ENCODE measurements around the gene GPR161. TPM values are rescaled to one million over a fixed set of nuclear protein-coding genes. Genes with fewer than 3 reads are reported as not detected.
"Not testable (repeated sequence)": the region's sequence is repeated elsewhere in the genome, so short reads cannot be mapped to it uniquely, and the experiment has no call there.

GPR161 gene
- total RNA-seq, 3 donors from 2014 or later (not counting 1 experiment from before 2014, with no cell fraction given): not detected

DNA sequence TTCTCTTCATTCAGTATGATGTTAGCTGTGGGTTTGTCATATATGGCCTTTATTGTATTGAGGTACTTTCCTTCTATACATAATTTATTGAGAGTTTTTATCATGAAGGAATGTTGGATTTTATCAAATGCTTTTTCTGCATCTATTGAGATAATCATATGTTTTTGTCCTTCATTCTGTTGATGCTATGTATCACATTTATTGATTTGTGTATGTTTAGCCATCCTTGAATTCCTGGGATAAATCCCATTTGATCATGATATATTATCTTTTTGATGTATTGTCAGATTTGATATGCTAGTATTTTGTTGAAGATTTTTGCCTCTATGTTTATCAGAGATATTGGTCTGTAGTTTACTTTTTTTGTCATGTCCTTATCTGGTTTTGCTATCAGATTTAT is 20.9 kb upstream of the GPR161 start:
- Mint-ChIP-seq H3K9me3 (peaks cover 5 to 19% of the 10 kb centered on the region in 2 donors), H3K27ac (no peak overlapping the region), H3K4me1 (no peaks in the 10 kb centered on the region), H3K4me3 (no peak overlapping the region), H3K27me3 (ENCODE audit: low read depth in 2 of 2) (peaks cover 45 to 64% of the 10 kb centered on the region in 2 donors), H3K36me3 (peaks cover 31% of the 10 kb centered on the region)
- Histone ChIP-seq H3K27me3 (ENCODE audit: control insufficient read depth, insufficient read depth, low read length) (peaks cover 2% of the 10 kb centered on the region), H3K36me3 (ENCODE audit: control insufficient read depth, insufficient read depth, low read length) (no peaks in the 10 kb centered on the region), H3K27ac (ENCODE audit: low read length) (no peak overlapping the region), H3K9me3 (ENCODE audit: control insufficient read depth, insufficient read depth, low read length) (peaks cover 8% of the 10 kb centered on the region), H3K4me3 (ENCODE audit: low read length) (no peak overlapping the region), H3K4me1 (ENCODE audit: control insufficient read depth, insufficient read depth, low read length) (no peaks in the 10 kb centered on the region)
- intact Hi-C loops (cut with micrococcal nuclease): no loop called here
- ATAC-seq (no peak), DNase-seq (no peak)
- no peak for TF ChIP-seq CTCF (IDR thresholded peaks at IDR 0.05)

GRCh38 chr1:168155910-168156309 is 19.2 kb upstream of the GPR161 start:
- DNase-seq (no peak), ATAC-seq (no peak)
- Histone ChIP-seq H3K36me3 (ENCODE audit: control insufficient read depth, insufficient read depth, low read length) (no peaks in the 10 kb centered on the region), H3K27ac (ENCODE audit: low read length) (no peak overlapping the region), H3K27me3 (ENCODE audit: control insufficient read depth, insufficient read depth, low read length) (peaks cover 2% of the 10 kb centered on the region), H3K9me3 (ENCODE audit: control insufficient read depth, insufficient read depth, low read length) (peaks cover 4% of the 10 kb centered on the region), H3K4me3 (ENCODE audit: low read length) (no peak overlapping the region), H3K4me1 (ENCODE audit: control insufficient read depth, insufficient read depth, low read length) (no peaks in the 10 kb centered on the region)
- peaks cover 36 to 60% of the 10 kb centered on the region in 2 donors for H3K27me3 Mint-ChIP-seq (ENCODE audit: low read depth in 2 of 2)
- peaks cover 5 to 19% of the 10 kb centered on the region in 2 donors for H3K9me3 Mint-ChIP-seq
- WGBS (ENCODE audit: insufficient coverage): no CpG with 5 or more reads among the region's 4 CpGs
- H3K27ac Mint-ChIP-seq: no peak overlapping the region
- intact Hi-C loops (cut with micrococcal nuclease): no loop called here
- no peak for TF ChIP-seq CTCF (IDR thresholded peaks at IDR 0.05)
- H3K4me1 Mint-ChIP-seq: no peaks in the 10 kb centered on the region
- no peak overlapping the region for H3K4me3 Mint-ChIP-seq
- H3K36me3 Mint-ChIP-seq: peaks cover 31% of the 10 kb centered on the region

- H3K27ac ChIP-seq (ENCODE audit: low read length); H3K36me3 ChIP-seq (ENCODE audit: control insufficient read depth, insufficient read depth, low read length); H3K4me1 Mint-ChIP-seq; intact Hi-C loops (cut with micrococcal nuclease); H3K4me3 Mint-ChIP-seq; H3K4me3 ChIP-seq (ENCODE audit: low read length); H3K27ac Mint-ChIP-seq; H3K9me3 ChIP-seq (ENCODE audit: control insufficient read depth, insufficient read depth, low read length); ATAC-seq; H3K4me1 ChIP-seq (ENCODE audit: control insufficient read depth, insufficient read depth, low read length); H3K27me3 ChIP-seq (ENCODE audit: control insufficient read depth, insufficient read depth, low read length); DNase-seq: not testable (repeated sequence)
- H3K27me3 Mint-ChIP-seq (ENCODE audit: low read depth in 2 of 2): peaks cover 28 to 48% of the 10 kb centered on the region in 2 donors
- H3K36me3 Mint-ChIP-seq: peaks cover 20% of the 10 kb centered on the region
- peaks cover 2 to 10% of the 10 kb centered on the region in 2 donors for H3K9me3 Mint-ChIP-seq
- WGBS (ENCODE audit: insufficient coverage): 50% methylated on average over 4 of the region's 4 CpGs
Measured at GRCh38 chr1:168154707-168155106, 18.0 kb upstream of the GPR161 start.

GRCh38 chr1:168151935-168152334 is 15.2 kb upstream of the GPR161 start:
- no peak for DNase-seq
- no peaks in the 10 kb centered on the region for H3K4me1 ChIP-seq (ENCODE audit: control insufficient read depth, insufficient read depth, low read length)
- H3K36me3 ChIP-seq (ENCODE audit: control insufficient read depth, insufficient read depth, low read length): no peaks in the 10 kb centered on the region
- no peaks in the 10 kb centered on the region for H3K9me3 ChIP-seq (ENCODE audit: control insufficient read depth, insufficient read depth, low read length)
- no peak for TF ChIP-seq CTCF (IDR thresholded peaks at IDR 0.05)
- WGBS (ENCODE audit: insufficient coverage): 80% methylated on average over 1 of the region's 4 CpGs
- Mint-ChIP-seq H3K27me3 (ENCODE audit: low read depth in 2 of 2) (peaks cover 14 to 21% of the 10 kb centered on the region in 2 donors), H3K4me1 (no peaks in the 10 kb centered on the region), H3K4me3 (no peak overlapping the region), H3K36me3 (no peaks in the 10 kb centered on the region), H3K9me3 (no peaks in the 10 kb centered on the region), H3K27ac (no peak overlapping the region)
- H3K27ac ChIP-seq (ENCODE audit: low read length): no peak overlapping the region
- no peaks in the 10 kb centered on the region for H3K27me3 ChIP-seq (ENCODE audit: control insufficient read depth, insufficient read depth, low read length)
- H3K4me3 ChIP-seq (ENCODE audit: low read length): no peak overlapping the region
- intact Hi-C loops (cut with micrococcal nuclease): no loop called here
- ATAC-seq: no peak

Measured in natural killer cell (primary cell).